PC-9 (cell line): ENCODE results near the gene TTC39B. TPM values are rescaled to one million over a fixed set of nuclear protein-coding genes. Genes with fewer than 3 reads are reported as not detected.

Source experiments
- BruUV-seq: library from RNA; stranded (reverse); fragments of 400-500 nt; replicated peaks from 2 replicates; lab custom pipeline; 2021; lab: Mats Ljungman, UMichigan
- CTCF ChIA-PET: fragments of 300-600 bp; sonication (Branson Sonifier 250); formaldehyde crosslinking; loops from one replicate; lab custom pipeline; 2022; ENCODE audit warnings: antibody characterized with exemption; lab: Charles Lee
- POLR2A ChIA-PET: fragments of 300-600 bp; sonication (Branson Sonifier 250); formaldehyde crosslinking; loops from one replicate; lab custom pipeline; 2022; ENCODE audit warnings: antibody characterized with exemption; ENCODE audit not compliant: unreplicated experiment; lab: Charles Lee
- DNase-seq, 2 experiments: peaks; one replicate each; pipeline versions ENCODE4 v3.0.0 to v3.0.0-alpha.2; 2015 to 2022; ENCODE audit warnings: mixed read lengths in 1 of 2
- H2AFZ ChIP-seq: fragments of 200-600 bp; sonication (generic); 2 replicates; pipeline ENCODE4 v1.8.1; 2017; ENCODE audit warnings: antibody characterized with exemption
- H3F3A ChIP-seq: fragments of 200-600 bp; sonication (generic); 2 replicates; pipeline ENCODE4 v1.8.1; 2017; ENCODE audit warnings: antibody characterized with exemption, mild to moderate bottlenecking, low read depth; ENCODE audit not compliant: insufficient read depth
- H3K27ac ChIP-seq: fragments of 200-600 bp; sonication (generic); 2 replicates; pipeline ENCODE4 v1.6.1; 2016; ENCODE audit warnings: mixed run types
- H3K27me3 ChIP-seq: fragments of 200-600 bp; sonication (generic); 2 replicates; pipeline ENCODE4 v1.6.1; 2016; ENCODE audit warnings: low read depth, mixed run types; ENCODE audit not compliant: insufficient read depth
- H3K36me3 ChIP-seq: fragments of 200-600 bp; sonication (generic); 2 replicates; pipeline ENCODE4 v1.6.1; 2016; ENCODE audit warnings: low read depth, mixed run types
- H3K4me1 ChIP-seq: fragments of 200-600 bp; sonication (generic); replicated peaks from 2 replicates; pipeline ENCODE4 v1.6.1; 2016; ENCODE audit warnings: mixed run types; ENCODE audit not compliant: insufficient read depth
- H3K4me2 ChIP-seq: fragments of 200-600 bp; sonication (generic); 2 replicates; pipeline ENCODE4 v1.6.1; 2017; ENCODE audit warnings: mixed run types
- H3K4me3 ChIP-seq: fragments of 200-600 bp; sonication (generic); 2 replicates; pipeline ENCODE4 v1.6.1; 2016; ENCODE audit warnings: mixed run types
- H3K79me2 ChIP-seq: fragments of 200-600 bp; sonication (generic); 2 replicates; pipeline ENCODE4 v1.6.1; 2017; ENCODE audit warnings: low read depth, mixed run types
- H3K9me2 ChIP-seq: fragments of 200-600 bp; sonication (generic); 2 replicates; pipeline ENCODE4 v1.8.1; 2017; ENCODE audit warnings: mild to moderate bottlenecking; ENCODE audit not compliant: insufficient read depth
- H3K9me3 ChIP-seq: fragments of 200-600 bp; sonication (generic); 2 replicates; pipeline ENCODE4 v1.8.1; 2016; ENCODE audit warnings: low read depth; ENCODE audit not compliant: insufficient read depth
- H4K20me1 ChIP-seq: fragments of 200-600 bp; sonication (generic); 2 replicates; pipeline ENCODE4 v1.8.1; 2017; ENCODE audit not compliant: insufficient read depth
- EZH2 ChIP-seq: fragments of 200-600 bp; sonication (generic); IDR thresholded peaks from 2 replicates; pipeline ENCODE4 v1.8.0; 2017; ENCODE audit warnings: antibody characterized with exemption, low read depth
- intact Hi-C: fragments of 100-400 bp; cut with micrococcal nuclease; formaldehyde crosslinking; loops from one replicate; pipeline ENCODE4 v1.10.0; 2022; ENCODE audit not compliant: unreplicated experiment
- total RNA-seq: library from RNA; stranded (reverse); gene quantifications from 2 replicates; pipeline ENCODE4 v1.2.3, GENCODE V29; 2021
- TF ChIP-seq, protein P1 (sequence below): fragments of 200-600 bp; sonication (generic); conservative IDR thresholded peaks from 2 replicates; pipeline ENCODE4 v1.6.1; 2017; ENCODE audit warnings: mixed run types, antibody characterized with exemption, mild to moderate bottlenecking, moderate library complexity

The TTC39B gene
- total RNA-seq, 1 experiment from 2014 or later = 8.8 TPM

DNA sequence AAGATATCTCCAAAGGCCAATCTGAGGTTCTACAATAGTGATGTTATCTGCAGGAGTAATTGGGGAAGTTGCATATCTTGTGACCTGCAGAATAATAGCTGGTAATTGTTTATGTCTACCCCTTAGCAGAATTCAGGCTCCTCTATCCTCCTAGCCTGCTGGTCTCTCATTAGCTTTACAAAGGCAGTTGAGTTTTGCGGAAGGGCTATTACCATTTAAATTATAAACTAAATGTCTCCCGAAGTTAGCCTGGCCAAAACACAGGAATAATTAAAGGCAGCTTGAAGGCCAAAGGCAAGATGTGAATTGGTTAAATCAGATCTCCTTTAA lies 168.7 kb downstream of the TTC39B start:
- CTCF ChIA-PET = no interaction called here

DNA sequence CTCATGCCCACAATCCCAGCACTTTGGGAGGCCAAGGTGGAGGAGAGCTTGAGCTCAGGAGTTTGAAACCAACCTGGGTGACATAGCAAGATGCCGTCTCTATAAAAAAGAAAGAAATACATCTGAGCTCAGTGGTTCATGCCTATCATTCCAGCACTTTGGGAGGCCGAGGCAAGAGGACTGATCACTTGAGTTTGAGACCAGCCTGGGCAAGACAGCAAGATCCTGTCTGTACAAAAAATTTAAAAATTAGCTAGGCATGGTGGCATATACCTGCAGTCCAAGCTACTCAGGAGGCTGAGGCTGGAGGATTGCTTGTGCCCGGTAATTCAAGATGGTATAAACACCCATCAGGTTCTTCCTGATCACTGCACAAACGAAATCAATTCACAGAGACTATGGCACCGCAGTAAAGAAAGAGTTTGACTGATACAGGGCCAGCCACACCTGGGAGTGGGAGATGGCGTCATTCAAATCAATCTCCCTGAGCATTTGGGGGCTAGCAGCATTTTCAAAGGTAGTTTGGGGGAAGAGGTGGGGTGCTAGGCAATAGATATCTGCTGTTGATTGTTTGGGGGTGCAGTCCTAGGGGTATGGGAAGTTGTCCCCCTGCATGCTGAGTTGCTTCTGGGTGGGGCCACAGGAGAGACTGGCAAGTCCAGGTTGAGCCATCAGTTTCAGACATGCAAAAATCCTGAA lies 169.2 kb downstream of the TTC39B start:
- no peaks in the 10 kb centered on the region for H3K9me3 ChIP-seq
- H3K4me3 ChIP-seq = no peak overlapping the region
- H3K4me1 ChIP-seq = no peaks in the 10 kb centered on the region
- DNase-seq = no peak
- H3K27me3 ChIP-seq = no peaks in the 10 kb centered on the region
- no peaks in the 10 kb centered on the region for H3K79me2 ChIP-seq
- H4K20me1 ChIP-seq = no peaks in the 10 kb centered on the region
- intact Hi-C loops = loop anchor here (5.0 kb wide), 1 partner anchor 521 kb away; no protein-coding TSS in a partner anchor
- no peak overlapping the region for H3K27ac ChIP-seq
- no peaks in the 10 kb centered on the region for H3K9me2 ChIP-seq
- H2AFZ ChIP-seq = no peak overlapping the region
- no peak for TF ChIP-seq EZH2
- TF ChIP-seq, protein P1, sequence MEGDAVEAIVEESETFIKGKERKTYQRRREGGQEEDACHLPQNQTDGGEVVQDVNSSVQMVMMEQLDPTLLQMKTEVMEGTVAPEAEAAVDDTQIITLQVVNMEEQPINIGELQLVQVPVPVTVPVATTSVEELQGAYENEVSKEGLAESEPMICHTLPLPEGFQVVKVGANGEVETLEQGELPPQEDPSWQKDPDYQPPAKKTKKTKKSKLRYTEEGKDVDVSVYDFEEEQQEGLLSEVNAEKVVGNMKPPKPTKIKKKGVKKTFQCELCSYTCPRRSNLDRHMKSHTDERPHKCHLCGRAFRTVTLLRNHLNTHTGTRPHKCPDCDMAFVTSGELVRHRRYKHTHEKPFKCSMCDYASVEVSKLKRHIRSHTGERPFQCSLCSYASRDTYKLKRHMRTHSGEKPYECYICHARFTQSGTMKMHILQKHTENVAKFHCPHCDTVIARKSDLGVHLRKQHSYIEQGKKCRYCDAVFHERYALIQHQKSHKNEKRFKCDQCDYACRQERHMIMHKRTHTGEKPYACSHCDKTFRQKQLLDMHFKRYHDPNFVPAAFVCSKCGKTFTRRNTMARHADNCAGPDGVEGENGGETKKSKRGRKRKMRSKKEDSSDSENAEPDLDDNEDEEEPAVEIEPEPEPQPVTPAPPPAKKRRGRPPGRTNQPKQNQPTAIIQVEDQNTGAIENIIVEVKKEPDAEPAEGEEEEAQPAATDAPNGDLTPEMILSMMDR = no peak
- ChIA-PET POLR2A (no interaction called here), CTCF (interaction anchor here (0.7 kb wide), 1 partner anchor 221 kb away, joined by 4 read pairs; no protein-coding TSS in a partner anchor)
- H3K36me3 ChIP-seq = no peaks in the 10 kb centered on the region
- BruUV-seq = no TSS peak
- H3F3A ChIP-seq = no peaks in the 10 kb centered on the region
- H3K4me2 ChIP-seq = no peak overlapping the region

More for the DNA sequence above, 168.7 kb downstream of the TTC39B start:
- no peaks in the 10 kb centered on the region for H3F3A ChIP-seq
- POLR2A ChIA-PET = interaction anchor here (0.6 kb wide), 1 partner anchor 414 kb away, joined by 23 read pairs; no protein-coding TSS in a partner anchor
- intact Hi-C loops = loop anchor here (5.0 kb wide), 1 partner anchor 521 kb away; no protein-coding TSS in a partner anchor
- no peaks in the 10 kb centered on the region for H3K79me2 ChIP-seq
- TF ChIP-seq, protein P1 = no peak
- TF ChIP-seq EZH2 = no peak
- H3K27me3 ChIP-seq = no peaks in the 10 kb centered on the region
- no peak overlapping the region for H3K4me3 ChIP-seq
- H3K9me2 ChIP-seq = no peaks in the 10 kb centered on the region
- BruUV-seq = no TSS peak
- no peaks in the 10 kb centered on the region for H3K4me1 ChIP-seq
- no peak overlapping the region for H2AFZ ChIP-seq
- H3K4me2 ChIP-seq = no peak overlapping the region
- no peak overlapping the region for H3K27ac ChIP-seq
- no peak for DNase-seq
- no peaks in the 10 kb centered on the region for H3K9me3 ChIP-seq
- no peaks in the 10 kb centered on the region for H4K20me1 ChIP-seq
- no peaks in the 10 kb centered on the region for H3K36me3 ChIP-seq

DNA sequence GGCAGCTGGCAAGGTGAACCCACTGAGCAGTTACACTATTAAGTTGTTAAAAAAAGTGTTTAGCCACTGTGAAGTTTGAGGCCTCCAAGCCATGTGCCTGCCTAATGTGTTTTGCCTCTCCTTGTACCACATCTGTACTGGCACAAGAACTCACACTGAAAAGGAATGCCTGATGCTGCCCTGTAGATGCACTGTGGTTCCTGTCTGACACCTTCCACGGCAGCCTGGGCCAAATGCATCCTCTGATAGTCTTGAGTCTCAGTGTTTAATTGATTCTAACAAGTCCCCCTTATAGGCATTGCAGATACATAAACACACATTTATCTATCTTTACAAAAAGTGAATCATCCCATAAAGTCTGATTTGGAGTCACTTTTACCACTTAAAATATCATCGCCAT lies 169.9 kb downstream of the TTC39B start:
- no peak for DNase-seq
- POLR2A ChIA-PET = no interaction called here

More for the DNA sequence above, 169.9 kb downstream of the TTC39B start:
- Histone ChIP-seq H3K9me3 (no peaks in the 10 kb centered on the region), H3K27ac (no peak overlapping the region), H4K20me1 (no peaks in the 10 kb centered on the region), H3K36me3 (no peaks in the 10 kb centered on the region), H3F3A (no peaks in the 10 kb centered on the region), H3K4me3 (no peak overlapping the region), H3K79me2 (no peaks in the 10 kb centered on the region), H2AFZ (no peak overlapping the region), H3K27me3 (no peaks in the 10 kb centered on the region), H3K4me1 (no peaks in the 10 kb centered on the region), H3K4me2 (no peak overlapping the region), H3K9me2 (no peaks in the 10 kb centered on the region)
- no peak for TF ChIP-seq EZH2
- TF ChIP-seq, protein P1 = no peak
- intact Hi-C loops = loop anchor here (5.0 kb wide), 1 partner anchor 520 kb away; no protein-coding TSS in a partner anchor
- BruUV-seq = no TSS peak
- CTCF ChIA-PET = no interaction called here
